HG03354 (cell line): Measurements from ENCODE around the gene SCNN1B.
"Not testable (repeated sequence)": the region's sequence is repeated elsewhere in the genome, so short reads cannot be mapped to it uniquely, and the experiment has no call there.

Experiments
- ATAC-seq: cut with Tn5 transposase; IDR thresholded peaks from one replicate; pipeline ENCODE4 v1.9.1; 2021; ENCODE audit warnings: mild to moderate bottlenecking; ENCODE audit not compliant: unreplicated experiment, poor library complexity, severe bottlenecking

The SCNN1B gene

DNA sequence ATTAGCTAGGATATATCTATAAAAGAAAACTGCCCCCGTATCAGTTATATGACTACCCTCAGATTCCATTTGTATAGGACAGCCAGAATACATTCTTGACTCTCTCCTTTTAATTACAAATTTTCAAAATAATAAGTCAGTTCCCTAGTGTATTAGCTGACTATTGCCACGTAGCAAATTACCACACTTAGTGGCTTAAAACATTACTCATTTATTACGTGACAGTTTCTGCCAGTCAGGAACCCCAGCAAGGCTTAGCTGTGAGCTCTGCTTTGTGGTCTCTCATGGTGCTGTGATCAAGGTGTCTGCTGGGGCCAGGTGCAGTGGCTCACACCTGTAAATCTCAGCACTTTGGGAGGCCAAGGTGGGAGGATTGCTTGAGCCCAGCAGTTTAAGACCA lies 13.9 kb upstream of the SCNN1B start:
- no peak for ATAC-seq

DNA sequence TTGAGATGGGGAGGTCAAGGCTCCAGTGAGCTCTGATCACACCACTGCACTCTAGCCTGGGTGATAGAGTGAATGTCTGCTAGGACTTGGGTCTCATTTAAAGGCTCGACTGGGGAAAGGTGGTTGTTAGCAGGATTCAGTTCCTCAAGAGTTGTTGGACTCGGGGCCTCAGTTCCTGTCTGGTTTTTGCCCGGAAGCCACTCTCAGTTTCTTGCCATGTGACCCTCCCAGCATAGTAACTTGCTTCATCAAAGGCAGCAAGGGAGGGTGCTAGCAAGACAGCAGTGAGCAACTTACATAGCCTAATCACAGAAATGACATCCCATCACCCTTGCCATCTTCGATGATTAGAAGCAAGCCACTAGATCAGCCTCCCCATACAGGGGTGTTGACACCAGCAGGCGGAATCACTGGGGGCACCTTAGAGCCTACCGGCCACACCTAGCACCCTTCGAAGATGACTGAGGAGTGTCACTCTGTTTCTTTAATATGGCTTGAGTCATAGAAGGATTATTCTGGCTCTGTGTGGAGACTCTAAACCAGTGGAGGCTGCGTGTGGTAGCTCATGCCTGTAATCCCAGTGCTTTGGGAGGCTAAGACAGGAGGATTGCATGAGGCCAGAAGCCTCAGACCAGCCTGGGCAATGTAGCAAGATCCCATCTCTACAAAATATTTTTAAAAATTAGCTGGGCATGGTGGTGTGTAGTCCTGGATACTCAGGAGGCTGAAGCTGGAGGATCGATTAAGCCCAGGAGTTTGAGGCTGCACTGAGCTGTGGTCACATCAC lies 13.2 kb upstream of the SCNN1B start:
- ATAC-seq, result no peak

DNA sequence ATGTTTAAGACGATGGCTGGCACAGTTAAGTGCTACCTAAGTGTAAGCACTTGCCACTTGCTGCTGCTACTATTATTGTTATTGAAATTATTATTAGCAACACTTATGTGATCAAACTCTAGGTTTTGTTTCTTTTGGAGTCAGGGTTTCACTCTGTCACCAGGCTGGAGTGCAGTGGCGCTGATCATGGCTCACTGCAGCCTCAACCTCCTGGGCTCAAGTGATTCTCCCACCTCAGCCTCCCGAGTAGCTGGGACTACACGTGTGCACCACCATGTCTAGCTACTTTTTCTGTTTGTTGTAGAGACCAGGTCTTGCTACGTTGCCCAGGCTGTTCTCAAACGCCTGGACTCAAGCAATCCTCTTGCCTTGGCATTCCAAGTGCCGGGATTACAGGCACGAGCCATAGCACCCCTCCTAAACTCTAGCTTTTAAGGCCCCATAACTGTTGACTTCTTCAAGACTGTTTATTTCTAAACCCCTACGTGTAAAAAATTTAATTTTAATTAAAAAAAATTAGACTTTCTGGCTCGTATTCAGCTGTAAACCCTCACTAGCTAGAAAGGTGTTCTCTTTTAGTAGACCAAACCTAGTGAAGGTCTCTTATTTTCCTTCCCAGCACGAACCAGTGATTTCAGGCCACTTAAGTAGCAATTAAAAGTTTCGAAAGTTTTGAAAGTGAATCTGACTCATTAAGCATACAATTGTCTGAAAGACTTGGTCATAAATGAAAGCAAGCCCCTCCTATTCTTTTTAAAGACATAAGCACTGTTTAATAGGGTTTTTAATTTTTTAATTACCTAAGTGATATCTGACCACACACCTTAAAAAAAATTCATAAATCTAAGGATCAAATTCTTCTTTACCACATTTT lies 11.7 kb upstream of the SCNN1B start:
- ATAC-seq, result no peak

DNA sequence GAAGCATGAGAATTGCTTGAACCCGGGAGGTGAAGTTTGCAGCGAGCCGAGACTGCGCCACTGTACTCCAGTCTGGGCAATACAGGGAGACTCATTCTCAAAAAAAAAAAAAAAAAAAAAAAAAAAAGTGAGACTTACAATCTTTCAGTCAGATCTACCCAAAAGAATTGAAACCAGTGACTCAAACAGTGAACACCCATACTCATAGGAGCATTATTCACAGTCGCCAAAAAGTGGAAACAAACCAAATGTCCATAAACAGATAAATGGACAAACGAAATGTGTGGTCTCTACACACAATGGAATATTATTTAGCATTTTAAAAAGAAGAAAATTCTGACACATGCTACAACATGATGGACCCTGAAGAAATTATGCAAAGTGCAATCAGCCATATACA lies 9.1 kb upstream of the SCNN1B start:
- no peak for ATAC-seq

DNA sequence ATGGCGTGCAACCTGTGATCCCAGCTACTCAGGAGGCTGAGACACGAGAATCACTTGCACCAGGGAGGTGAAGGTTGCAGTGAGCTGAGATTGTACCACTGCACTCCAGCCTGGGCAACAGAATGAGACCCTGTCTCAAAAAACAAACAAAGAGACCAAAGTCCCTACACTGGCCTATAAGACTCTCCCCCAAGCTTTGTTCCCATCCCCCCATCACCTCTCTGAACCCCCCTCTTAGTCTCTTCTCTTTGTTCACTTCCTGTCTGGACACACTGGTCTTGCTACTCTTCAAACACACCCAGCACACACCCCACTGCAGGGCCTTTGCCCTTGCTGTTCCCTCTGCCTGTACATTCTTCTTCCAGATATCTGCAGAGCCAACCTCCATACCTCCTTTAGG lies 7.8 kb upstream of the SCNN1B start:
- ATAC-seq, result no peak

DNA sequence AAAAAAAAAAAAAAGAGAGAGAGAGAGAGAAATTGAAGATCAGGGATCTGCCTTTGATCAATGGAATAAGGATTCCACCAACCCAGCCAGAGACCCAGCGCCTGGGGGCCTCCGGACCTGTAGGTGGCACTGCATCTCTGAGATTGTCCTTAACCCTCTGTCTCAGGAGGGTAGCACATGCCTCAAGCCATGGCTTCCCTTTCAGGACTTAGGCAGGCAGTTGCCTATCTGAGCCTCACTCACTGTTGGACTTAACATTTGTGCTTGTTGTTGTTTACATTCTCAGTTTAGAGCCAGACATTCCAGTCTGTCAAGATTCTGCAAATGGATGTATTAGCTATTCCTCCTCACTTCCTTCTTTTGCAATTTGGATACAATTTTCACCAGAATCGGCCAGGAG lies 5.1 kb upstream of the SCNN1B start:
- no peak for ATAC-seq

DNA sequence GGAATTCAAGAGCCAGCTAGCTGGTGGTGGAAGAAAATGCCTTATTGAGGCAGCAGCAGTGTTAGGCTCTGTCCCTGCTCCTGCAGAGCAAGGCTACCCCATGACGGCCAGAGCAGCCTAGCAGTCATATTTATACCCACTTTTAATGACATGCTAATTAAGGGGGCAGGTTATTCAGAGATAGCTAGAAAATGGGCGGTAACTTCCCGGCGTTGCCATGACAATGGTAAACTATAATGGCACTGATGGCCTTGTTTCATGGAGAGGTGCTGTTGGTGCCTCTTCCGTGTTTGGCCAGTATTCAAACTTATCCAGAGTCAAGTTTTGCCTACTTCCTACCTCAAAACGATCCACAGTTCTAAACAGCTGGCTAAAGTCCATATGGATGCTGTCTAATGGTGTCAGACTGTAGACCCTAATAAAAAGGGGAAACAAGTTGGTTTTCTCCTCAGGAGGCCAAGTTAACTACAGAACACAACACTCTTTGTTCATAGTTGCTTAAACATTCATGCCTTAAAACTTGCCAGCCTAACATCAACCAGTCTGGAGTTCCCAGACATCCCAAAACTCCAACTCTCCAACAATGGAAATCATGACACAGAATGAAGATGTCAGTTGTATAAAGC lies 3.7 kb upstream of the SCNN1B start:
- no peak for ATAC-seq

DNA sequence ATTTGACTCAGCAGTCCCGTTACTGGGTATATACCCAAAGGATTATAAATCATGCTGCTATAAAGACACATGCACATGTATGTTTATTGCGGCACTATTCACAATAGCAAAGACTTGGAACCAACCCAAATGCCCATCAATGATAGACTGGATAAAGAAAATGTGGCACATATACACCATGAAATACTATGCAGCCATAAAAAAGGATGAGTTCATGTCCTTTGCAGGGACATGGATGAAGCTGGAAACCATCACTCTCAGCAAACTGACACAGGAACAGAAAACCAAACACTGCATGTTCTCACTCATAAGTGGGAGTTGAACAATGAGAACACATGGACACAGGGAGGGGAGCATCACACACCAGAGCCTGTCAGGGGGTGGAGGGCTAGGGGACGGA lies 2.3 kb upstream of the SCNN1B start:
- ATAC-seq, result not testable (repeated sequence)

DNA sequence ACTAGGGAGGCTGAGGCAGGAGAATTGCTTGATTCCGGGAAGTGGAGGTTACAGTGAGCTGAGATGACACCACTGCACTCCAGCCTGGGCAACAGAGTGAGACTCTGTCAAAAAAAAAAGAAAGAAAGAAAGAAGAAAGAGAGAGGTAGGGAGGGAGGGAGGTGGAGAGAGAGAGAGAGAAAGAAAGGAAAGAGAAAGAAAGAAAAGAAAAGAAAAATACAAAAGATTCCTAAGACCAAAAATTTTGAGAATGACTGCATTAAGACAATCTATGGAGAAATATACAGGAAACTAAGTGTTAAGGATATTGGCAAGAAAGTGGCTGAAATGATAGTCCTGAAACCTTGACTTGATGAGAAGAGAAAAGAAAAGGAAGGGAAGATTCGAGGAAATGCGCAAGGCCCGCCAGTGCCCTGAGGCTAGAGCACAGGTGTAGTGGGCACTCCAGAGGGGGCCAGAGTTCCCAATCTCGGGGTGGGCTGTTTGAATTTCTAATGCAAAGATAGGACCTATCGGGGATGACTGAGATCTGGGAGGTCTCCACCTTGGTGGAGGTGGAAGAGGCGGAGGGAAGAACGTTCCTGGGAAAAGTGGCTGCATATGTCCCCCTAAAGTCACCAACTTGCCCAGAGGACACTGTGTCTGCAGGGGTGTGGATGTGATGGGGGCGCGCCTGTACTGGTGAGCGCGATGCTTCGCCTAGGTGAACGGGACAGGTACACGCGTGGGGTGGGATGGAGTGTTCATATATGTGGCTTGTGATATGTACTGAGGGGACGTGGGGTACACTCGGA lies 654 bp upstream of the SCNN1B start:
- no peak for ATAC-seq

DNA sequence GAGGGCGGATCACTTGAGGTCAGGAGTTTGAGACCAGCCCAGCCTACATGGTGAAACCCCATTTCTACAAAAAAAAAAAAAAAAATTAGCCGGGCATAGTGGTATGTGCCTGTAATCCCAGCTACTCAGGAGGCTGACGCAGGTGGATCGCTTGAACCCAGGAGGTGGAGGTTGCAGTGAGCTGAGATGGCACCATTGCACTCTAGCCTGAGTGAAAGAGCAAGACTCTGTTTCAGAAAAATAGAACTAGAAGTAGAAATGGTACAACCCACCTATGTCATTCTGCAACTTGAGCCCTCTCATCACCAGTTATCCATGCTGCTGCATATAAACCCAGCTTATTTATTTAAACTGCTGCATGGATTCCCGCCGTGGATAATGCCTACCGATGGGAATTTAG lies 1.6 kb downstream of the SCNN1B start:
- ATAC-seq, result no peak

DNA sequence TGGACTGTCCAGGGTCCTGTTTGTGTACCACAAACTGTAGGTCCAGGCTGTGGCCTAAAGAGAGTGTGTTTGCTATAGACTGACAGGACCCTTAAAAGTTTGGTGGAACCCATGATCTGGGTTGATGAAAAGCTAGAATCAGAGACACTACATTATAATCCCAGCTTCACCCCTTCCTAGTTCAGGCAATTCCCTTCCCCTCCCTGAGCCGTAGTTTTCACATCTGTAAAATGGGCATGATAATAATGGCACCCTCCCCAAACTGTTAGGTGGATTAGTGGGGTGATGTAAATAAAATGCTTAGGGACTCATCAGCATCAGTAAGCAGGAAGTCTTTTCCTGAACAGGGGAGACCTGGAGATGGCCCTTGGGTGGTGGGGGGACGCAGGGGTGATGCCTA lies 2.5 kb downstream of the SCNN1B start:
- ATAC-seq, result no peak

DNA sequence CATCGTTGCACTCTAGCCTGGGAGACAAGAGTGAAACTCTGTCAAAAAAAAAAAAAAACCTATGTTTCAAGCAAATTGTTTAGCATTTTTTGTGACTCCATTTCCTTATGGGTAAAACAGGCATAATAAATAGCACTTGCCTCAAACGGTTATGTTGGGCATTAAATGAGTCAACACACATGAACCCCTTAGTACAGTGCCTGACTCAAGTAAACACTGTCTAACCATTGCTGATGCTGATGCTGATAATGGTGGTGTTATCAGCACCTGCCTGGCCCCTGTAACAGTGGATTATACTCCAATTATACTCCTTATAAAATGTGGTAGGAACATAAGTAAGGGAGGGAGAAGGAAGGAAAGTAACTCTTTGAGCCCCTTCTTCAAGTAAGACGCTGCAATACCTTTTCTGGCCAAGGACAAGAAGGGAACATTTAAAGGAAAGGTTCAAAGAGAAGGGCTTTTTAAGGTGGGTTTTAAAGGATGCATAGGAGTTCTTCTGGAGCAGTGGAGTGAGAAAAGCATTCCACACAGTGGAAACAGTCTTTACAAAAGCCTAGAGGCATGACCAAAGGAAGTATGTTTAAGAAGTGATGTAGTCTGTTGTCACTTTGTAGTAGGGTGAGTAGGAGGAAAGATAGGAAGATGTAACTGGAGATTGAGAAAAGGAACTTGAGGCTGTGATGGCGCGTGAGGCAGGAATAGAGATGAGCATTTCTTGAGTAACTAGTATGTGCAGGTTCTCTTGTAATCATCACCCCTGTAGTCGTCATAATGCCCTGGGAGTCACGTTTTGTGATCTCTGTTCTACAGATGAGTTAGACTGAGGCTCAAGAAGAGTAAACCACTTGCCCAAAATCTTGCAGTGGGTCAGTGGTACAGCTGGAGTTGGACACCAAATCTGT lies 4.3 kb downstream of the SCNN1B start:
- no peak for ATAC-seq

DNA sequence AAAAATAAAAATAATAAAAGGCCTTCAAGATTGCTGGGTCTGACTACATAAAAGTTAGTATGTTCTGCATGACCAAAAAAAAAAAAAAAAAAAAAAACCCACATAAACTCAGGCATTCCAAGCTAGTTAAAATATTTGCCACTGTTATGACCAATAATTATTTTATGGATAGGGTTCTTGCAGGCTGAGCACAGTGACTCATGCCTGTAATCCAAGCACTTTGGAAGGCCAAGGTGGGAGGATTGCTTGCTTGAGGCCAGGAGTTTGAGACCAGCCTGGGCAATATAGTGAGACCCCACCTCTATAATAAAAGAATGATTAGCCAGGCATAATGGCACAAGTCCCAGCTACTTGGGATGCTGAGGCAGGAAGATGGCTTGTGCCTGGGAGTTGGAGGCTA lies 8.1 kb downstream of the SCNN1B start:
- no peak for ATAC-seq

DNA sequence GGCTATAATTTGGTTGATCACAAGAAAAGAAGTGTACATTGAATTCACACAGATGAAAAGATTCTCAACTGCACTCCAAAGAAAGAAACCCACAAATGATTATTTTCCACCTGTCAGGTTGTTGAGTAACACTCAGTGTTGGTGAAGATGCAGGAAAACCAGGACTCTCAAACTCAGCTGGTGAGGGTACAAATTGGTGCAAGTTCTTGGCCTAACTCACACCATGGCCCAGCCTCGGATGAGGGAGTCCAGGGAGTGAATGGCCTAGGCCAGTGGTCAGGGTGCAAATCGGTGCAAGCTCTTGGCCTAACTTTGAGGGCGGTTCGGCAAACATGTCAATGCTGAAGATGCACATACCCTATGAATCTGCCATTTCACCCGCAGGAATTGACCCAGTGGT lies 8.6 kb downstream of the SCNN1B start:
- ATAC-seq, result no peak

DNA sequence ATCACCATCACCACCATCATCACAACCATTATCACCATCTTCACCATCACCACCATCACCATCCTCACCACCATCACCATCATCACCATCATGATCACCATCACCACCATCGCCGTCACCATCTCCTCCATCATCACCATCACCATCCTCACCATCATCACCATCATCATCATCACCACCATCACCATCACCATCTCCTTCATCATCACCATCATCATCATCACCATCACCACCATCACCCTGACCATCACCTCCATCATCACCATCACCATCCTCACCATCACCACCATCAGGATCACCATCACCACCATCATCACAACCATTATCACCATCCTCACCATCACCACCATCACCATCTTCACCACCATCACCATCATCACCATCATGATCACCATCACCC lies 14.1 kb downstream of the SCNN1B start:
- ATAC-seq, result no peak

DNA sequence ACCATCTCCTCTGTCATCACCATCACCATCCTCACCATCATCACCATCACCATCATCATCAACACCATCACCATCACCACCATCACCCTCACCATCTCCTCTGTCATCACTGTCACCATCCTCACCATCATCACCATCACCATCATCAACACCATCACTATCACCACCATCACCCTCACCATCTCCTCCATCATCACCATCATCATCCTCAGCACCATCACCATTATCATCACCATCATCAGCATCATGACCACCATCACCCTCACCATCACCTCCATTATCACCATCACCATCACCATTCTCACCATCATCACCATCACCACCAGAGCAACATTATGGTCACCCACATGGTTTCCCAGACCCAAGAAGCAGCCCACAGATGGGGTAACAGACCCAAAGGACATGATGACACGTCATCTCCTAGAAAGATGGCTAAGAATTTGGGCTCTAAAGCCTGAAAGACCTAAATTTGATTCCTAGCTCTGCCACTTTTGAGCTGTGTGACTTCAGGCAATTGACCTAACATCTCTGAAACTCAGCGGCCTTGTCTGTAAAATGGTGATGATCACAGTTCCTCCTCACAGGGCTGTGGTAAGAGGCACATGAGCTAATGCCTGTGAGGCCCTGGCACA lies 14.6 kb downstream of the SCNN1B start:
- no peak for ATAC-seq

DNA sequence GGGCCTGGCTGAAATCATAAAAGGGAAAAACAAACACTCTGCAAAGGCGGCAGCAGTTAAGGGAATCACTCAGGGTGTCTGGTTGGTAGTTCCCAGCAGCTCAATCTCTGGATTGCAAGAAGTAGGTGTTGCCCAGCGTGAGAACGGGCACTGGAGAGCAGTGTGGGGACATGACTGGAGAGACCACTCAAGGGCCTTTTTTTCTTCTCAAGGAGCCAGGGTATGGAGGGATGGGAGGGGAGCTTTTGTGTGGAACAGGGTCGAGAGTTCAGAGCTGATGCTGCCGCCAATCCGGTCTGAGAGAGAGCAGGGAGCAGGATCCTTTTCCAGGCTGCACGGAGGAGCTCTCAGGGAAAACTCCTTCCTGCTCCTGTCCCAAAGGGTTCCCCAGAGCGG lies 15.2 kb downstream of the SCNN1B start:
- ATAC-seq, result no peak

DNA sequence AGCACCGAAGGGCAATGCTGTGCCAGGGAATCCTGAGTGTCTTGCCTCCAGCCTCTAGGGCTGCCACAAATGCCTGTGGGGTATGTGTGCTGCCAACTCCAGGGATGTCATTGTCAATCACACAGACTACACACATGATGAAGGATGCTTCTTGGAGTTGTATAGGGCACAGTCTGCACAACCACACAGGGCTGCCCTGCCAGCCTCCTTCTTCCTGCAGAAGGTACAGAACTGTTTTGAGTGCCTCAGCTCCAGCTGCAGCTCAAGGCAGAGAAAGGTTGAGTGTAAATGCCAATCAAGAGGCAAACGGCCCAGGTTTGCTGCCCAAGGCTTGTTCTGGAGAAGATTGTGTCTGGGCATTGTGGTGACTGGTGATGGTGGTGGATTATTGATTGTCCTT lies 15.6 kb downstream of the SCNN1B start:
- ATAC-seq, result no peak

DNA sequence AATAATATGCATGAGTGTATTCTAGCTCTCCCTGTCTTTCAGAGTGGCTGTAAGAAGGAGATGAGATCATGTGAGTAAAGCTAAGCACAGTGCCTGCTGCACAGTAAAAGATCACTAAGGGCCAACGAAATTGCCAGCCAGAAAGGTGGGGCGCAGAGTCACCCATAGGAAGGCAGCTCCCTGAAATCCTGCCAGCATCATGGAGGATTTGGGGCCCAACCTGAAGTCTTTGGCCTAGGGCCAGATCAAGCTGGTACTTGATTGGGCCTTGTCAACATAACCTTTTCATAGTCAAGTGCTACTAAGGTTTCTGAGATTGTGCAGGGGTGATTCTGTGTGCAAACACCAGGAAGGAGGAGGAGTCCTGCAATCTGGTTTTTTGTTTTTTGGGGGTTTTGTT lies 16.5 kb downstream of the SCNN1B start:
- no peak for ATAC-seq
